HG03159 (cell line): ENCODE data around the gene PCDHB4.
"Not testable (repeated sequence)": the region's sequence is repeated elsewhere in the genome, so short reads cannot be mapped to it uniquely, and the experiment has no call there.

Source experiments
- ATAC-seq: cut with Tn5 transposase; IDR thresholded peaks from one replicate; pipeline ENCODE4 v1.9.1; 2021; ENCODE audit warnings: mild to moderate bottlenecking, moderate library complexity; ENCODE audit not compliant: unreplicated experiment

PCDHB4 gene

DNA sequence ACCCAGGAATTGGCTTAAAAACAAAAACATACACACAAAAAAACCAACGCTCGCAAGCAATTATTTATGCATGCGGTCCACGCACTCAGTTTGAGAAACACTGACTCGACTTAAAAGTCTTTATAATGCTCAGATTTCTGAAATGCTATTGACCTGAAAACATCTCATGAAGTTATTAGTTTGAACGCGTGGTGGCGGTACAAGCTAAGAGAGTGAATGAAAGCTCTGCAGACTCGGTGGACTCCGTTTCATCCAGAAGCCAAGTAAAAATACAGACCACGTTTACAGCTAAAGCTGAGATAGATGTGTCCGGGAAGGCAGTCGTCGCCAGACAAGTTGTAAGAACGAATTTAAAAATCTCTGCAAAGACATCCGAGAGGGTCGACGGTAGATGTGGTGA lies 28.2 kb downstream of the PCDHB4 start, which contains the start of gene PCDHB6:
Gene PCDHB6 (plus strand): TSS at position 246 of the 400 bp plus-strand sequence. CDS start 201 bp downstream, outside the sequence.
- ATAC-seq, result no peak

DNA sequence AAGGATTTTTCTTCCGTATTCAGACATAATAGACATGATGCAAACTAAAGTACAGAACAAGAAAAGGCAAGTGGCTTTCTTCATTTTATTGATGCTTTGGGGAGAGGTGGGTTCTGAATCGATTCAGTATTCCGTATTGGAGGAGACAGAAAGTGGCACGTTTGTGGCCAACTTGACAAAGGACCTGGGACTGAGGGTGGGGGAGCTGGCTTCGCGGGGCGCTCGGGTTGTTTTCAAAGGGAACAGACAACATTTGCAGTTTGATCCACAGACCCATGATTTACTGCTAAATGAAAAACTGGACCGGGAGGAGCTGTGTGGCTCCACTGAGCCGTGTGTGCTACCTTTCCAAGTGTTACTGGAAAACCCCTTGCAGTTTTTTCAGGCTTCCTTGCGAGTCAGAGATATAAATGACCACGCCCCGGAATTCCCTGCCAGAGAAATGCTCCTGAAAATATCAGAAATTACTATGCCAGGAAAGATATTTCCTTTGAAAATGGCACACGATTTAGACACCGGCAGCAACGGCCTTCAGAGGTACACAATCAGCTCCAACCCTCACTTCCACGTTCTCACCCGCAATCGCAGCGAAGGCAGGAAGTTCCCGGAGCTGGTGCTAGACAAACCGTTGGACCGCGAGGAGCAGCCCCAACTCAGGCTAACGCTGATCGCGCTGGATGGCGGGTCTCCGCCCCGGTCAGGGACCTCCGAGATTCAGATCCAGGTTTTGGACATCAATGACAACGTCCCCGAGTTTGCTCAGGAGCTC lies 28.8 kb downstream of the PCDHB4 start:
- no peak for ATAC-seq

DNA sequence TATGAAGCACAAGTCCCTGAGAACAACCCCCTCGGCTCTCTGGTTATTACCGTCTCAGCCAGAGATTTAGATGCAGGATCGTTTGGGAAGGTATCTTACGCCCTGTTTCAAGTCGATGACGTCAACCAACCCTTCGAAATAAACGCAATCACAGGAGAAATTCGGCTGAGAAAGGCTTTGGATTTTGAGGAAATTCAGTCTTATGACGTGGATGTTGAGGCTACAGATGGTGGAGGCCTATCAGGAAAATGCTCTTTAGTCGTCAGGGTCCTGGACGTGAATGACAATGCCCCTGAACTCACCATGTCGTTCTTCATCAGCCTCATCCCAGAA lies 29.3 kb downstream of the PCDHB4 start:
- no peak for ATAC-seq

DNA sequence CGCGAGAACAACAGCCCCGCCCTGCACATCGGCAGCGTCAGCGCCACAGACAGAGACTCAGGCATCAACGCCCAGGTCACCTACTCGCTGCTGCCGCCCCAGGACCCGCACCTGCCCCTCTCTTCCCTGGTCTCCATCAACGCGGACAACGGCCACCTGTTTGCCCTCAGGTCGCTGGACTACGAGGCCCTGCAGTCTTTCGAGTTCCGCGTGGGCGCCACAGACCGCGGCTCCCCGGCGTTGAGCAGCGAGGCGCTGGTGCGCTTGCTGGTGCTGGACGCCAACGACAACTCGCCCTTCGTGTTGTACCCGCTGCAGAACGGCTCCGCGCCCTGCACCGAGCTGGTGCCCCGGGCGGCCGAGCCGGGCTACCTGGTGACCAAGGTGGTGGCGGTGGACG lies 30.0 kb downstream of the PCDHB4 start:
- ATAC-seq, result not testable (repeated sequence)

DNA sequence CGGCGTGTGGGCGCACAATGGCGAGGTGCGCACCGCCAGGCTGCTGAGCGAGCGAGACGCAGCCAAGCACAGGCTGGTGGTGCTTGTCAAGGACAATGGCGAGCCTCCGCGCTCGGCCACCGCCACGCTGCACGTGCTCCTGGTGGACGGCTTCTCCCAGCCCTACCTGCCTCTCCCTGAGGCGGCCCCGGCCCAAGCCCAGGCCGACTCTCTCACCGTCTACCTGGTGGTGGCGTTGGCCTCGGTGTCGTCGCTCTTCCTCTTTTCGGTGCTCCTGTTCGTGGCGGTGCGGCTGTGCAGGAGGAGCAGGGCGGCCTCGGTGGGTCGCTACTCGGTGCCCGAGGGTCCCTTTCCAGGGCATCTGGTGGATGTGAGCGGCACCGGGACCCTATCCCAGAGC lies 30.5 kb downstream of the PCDHB4 start:
- not testable (repeated sequence) for ATAC-seq

DNA sequence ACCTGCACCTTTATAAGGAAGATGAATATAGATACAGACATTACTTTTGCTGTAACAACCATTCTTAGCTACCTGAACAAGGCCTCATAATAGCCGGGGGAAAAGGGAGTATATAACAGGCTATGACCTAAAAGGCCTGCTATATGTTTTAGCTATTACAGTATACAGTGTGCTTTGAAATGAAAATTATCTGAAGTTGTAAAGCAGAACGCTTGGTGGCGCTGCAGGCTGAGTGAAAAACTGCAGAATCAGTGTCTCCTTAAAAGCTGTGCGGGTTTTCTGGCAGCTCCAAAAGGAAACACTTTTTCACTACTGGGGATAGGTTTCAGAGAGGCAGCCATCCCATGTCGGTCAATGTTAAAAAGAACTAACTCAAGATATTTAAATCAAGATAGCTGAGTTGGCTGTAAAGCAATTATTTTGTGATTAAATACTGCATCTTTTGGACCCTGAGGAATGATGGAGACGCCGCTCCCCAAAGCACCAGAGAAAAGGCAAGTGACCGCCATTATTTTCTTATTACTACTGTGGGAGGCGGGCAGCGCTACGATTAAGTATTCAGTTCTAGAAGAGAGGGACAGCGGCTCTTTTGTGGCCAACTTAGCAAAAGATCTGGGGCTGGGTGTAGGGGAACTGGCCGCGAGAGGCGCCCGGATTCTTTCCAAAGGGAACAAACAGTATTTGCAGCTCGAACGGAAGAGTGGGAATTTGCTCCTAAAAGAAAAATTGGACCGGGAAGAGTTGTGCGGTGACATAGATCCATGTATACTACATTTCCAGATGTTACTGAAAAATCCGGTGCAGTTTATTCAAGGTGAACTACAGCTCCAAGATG lies 34.1 kb downstream of the PCDHB4 start:
- no peak for ATAC-seq

DNA sequence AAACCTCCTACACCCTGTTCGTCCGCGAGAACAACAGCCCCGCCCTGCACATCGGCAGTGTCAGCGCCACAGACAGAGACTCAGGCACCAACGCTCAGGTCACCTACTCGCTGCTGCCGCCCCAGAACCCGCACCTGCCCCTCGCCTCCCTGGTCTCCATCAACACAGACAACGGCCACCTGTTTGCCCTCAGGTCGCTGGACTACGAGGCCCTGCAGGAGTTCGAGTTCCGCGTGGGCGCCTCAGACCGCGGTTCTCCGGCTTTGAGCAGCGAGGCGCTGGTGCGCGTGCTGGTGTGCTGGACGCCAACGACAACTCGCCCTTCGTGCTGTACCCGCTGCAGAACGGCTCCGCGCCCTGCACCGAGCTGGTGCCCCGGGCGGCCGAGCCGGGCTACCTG lies 35.7 kb downstream of the PCDHB4 start:
- not testable (repeated sequence) for ATAC-seq

DNA sequence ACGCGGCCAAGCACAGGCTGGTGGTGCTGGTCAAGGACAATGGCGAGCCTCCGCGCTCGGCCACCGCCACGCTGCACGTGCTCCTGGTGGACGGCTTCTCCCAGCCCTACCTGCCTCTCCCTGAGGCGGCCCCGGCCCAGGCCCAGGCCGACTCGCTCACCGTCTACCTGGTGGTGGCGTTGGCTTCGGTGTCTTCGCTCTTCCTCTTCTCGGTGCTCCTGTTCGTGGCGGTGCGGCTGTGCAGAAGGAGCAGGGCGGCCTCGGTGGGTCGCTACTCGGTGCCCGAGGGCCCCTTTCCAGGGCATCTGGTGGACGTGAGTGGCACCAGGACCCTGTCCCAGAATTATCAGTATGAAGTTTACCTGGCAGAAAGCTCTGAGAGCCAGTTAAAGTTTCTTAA lies 36.3 kb downstream of the PCDHB4 start:
- ATAC-seq, result not testable (repeated sequence)

DNA sequence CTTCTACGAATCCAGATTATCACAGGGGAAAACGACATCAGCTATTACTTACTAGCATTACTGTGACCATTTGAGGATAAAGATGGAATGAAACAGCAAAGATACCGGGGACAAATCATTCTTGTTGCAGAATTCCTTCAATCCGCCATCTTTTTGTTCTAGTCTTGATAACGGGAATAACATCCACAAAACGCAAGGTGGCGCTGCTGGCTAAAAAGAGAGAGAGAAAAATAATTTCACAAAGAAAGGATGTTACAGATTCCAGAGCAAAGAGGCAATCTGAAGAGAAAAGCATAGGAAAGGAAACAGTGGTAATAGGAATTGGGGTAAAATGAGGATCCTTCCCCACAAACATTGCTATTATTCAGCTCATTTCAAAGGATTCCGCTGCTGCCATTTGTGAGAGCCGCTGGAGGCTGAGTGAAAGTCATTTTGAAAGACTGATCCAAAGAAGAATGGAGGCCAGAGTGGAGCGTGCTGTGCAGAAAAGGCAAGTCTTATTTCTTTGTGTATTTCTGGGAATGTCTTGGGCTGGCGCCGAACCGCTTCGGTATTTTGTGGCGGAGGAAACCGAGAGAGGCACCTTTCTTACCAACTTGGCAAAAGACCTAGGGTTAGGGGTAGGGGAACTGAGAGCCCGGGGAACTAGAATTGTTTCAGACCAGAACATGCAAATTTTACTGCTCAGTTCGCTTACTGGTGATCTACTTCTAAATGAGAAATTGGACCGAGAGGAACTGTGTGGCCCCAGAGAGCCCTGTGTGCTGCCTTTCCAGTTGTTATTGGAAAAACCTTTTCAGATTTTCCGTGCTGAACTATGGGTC lies 51.0 kb downstream of the PCDHB4 start, which contains the start of gene PCDHB7:
Gene PCDHB7 (plus strand): TSS at position 264 of the 824 bp plus-strand sequence. CDS start 192 bp downstream, at position 456.
- no peak for ATAC-seq

DNA sequence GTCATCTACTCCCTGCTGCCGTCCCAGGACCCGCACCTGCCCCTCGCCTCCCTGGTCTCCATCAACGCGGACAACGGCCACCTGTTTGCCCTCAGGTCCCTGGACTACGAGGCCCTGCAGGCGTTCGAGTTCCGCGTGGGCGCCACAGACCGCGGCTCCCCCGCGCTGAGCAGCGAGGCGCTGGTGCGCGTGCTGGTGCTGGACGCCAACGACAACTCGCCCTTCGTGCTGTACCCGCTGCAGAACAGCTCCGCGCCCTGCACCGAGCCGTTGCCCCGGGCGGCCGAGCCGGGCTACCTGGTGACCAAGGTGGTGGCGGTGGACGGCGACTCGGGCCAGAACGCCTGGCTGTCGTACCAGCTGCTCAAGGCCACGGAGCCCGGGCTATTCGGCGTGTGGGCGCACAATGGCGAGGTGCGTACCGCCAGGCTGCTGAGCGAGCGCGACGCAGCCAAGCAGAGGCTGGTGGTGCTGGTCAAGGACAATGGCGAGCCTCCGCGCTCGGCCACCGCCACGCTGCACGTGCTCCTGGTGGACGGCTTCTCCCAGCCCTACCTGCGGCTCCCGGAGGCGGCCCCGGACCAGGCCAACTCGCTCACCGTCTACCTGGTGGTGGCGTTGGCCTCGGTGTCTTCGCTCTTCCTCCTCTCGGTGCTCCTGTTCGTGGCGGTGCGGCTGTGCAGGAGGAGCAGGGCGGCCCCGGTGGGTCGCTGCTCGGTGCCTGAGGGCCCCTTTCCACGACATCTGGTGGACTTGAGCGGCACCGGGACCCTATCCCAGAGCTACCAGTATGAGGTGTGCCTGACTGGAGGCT lies 52.9 kb downstream of the PCDHB4 start:
- not testable (repeated sequence) for ATAC-seq
